BE2C (cell line): ENCODE measurements around the gene CANX.

Experiments used
- DNase-seq: peaks from one replicate; pipeline ENCODE4 v3.0.0-alpha.2; 2020
- H3K27me3 ChIP-seq: fragments of 250-450 bp; sonication (Bioruptor Pico); 2 replicates; pipeline ENCODE4 v1.5.1; 2020; ENCODE audit warnings: mild to moderate bottlenecking
- H3K36me3 ChIP-seq: fragments of 250-450 bp; sonication (Bioruptor Pico); 2 replicates; pipeline ENCODE4 v1.5.1; 2020; ENCODE audit warnings: mild to moderate bottlenecking
- H3K4me1 ChIP-seq: fragments of 250-450 bp; sonication (Bioruptor Pico); 2 replicates; pipeline ENCODE4 v1.5.1; 2020
- H3K4me3 ChIP-seq: 2 replicates; pipeline ENCODE4 v1.5.1; 2011; ENCODE audit warnings: low read depth, low read length
- H3K9me3 ChIP-seq: fragments of 250-450 bp; sonication (Bioruptor Pico); 2 replicates; pipeline ENCODE4 v1.5.1; 2020
- TF ChIP-seq, protein P1 (sequence below): IDR thresholded peaks from 2 replicates; pipeline ENCODE4 v1.5.1; 2012; ENCODE audit warnings: mild to moderate bottlenecking, low read depth, low read length

The CANX gene

DNA sequence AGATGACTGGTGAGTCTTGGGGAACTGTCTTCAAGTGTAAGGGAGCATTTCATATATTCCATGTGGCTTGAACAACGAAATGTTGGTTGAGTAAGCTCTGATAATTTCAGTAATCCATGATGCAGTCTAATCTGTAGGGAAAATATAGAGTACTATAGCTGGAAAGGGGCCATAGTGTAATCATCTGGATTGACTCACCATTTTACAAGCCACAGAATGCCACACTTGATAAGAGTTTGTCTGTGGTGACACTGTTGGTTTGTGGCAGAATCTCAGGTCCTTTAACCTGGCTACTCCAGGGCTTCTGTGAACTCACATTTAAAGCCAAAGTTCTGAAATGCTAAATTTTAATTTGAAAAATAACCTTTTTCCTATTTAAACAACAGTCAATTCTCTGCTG lies 17.5 kb downstream of the CANX start:
- Histone ChIP-seq H3K36me3 (peaks cover 96% of the 10 kb centered on the region), H3K4me1 (no peaks in the 10 kb centered on the region), H3K27me3 (no peaks in the 10 kb centered on the region), H3K4me3 (no peak overlapping the region), H3K9me3 (no peaks in the 10 kb centered on the region)
- no peak for DNase-seq
- TF ChIP-seq, protein P1, sequence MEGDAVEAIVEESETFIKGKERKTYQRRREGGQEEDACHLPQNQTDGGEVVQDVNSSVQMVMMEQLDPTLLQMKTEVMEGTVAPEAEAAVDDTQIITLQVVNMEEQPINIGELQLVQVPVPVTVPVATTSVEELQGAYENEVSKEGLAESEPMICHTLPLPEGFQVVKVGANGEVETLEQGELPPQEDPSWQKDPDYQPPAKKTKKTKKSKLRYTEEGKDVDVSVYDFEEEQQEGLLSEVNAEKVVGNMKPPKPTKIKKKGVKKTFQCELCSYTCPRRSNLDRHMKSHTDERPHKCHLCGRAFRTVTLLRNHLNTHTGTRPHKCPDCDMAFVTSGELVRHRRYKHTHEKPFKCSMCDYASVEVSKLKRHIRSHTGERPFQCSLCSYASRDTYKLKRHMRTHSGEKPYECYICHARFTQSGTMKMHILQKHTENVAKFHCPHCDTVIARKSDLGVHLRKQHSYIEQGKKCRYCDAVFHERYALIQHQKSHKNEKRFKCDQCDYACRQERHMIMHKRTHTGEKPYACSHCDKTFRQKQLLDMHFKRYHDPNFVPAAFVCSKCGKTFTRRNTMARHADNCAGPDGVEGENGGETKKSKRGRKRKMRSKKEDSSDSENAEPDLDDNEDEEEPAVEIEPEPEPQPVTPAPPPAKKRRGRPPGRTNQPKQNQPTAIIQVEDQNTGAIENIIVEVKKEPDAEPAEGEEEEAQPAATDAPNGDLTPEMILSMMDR = no peak

DNA sequence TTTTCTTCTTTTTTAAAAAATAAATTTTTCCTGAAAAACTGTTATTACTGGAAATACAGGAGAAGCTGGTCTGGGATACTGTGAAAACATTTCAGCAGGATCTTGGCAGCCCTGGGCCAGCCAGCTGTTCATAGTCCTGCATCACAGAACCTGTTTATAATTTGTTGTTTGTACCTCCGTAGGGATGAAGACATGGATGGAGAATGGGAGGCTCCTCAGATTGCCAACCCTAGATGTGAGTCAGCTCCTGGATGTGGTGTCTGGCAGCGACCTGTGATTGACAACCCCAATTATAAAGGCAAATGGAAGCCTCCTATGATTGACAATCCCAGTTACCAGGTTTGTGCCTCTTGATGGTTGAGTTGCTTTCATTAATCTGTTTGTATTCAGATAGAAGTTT lies 21.5 kb downstream of the CANX start:
- DNase-seq = no peak
- Histone ChIP-seq H3K4me1 (no peaks in the 10 kb centered on the region), H3K36me3 (peaks cover 99% of the 10 kb centered on the region), H3K4me3 (no peak overlapping the region), H3K27me3 (no peaks in the 10 kb centered on the region), H3K9me3 (no peaks in the 10 kb centered on the region)
- TF ChIP-seq, protein P1 = no peak

DNA sequence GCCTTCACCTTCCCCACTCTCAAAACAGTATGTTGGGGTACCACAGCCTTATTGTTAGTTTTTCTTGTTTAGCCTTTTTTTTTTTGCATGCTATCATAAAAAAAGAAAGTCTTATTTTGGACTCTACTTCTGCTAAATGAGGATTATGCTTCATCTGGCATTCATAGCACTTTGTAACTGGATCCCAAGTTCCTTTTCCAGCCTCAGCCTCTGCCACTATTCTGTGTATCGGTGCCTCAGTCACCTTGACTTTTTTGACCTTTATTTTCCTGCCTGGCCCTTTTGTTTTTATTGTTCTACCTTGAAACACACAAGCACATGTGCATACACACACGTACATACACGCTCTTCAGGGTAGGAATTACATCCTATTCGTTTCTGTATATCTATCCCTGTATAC lies 25.4 kb downstream of the CANX start:
- DNase-seq = no peak
- Histone ChIP-seq H3K4me1 (no peaks in the 10 kb centered on the region), H3K36me3 (peaks cover 96% of the 10 kb centered on the region), H3K4me3 (no peak overlapping the region), H3K27me3 (no peaks in the 10 kb centered on the region), H3K9me3 (no peaks in the 10 kb centered on the region)
- TF ChIP-seq, protein P1 = no peak

DNA sequence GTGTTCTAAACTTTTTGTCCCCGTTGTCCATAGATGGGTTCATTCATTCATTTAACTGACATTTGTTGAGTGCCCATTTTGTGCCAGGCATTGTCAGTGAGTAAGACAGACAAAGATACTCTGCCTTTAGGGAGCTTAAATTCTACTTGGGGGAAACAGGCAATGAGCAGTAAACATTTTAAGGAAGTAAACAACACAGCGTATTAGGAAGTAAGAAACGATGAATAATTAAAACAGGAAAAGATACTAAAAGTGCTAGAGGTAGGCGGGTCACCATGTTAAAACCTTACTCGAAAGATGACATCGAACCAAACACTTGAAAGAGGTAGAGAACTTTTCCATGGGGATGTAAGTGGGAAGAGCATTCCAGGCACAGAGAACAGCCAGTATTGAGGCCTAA lies 28.3 kb downstream of the CANX start:
- Histone ChIP-seq H3K9me3 (no peaks in the 10 kb centered on the region), H3K4me1 (peaks cover 3% of the 10 kb centered on the region; the same call in 1 of the 2 replicates), H3K4me3 (no peak overlapping the region), H3K36me3 (peaks cover 88% of the 10 kb centered on the region), H3K27me3 (no peaks in the 10 kb centered on the region)
- no peak for DNase-seq
- TF ChIP-seq, protein P1 = no peak

DNA sequence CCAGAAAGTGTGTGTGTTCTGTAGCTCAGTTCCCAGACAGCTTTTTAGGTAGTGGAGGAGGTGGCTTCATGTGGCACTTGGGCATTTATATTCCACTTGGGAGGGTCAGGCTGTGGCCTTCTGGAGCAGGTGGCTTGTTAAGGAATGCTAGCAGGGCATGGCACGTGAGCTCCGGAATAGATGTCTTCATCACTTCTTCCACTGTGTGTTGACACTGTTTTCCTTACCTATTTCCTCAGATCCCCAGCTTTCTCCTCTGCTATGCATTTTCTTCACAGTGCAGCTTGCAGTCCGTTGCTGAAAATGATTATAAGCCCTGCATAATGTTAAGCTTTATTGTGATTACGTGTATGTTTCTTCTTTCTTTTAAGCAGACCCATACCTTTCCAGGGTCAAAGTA lies 30.5 kb downstream of the CANX start:
- TF ChIP-seq, protein P1 = no peak
- H3K36me3 ChIP-seq = peaks cover 66% of the 10 kb centered on the region

DNA sequence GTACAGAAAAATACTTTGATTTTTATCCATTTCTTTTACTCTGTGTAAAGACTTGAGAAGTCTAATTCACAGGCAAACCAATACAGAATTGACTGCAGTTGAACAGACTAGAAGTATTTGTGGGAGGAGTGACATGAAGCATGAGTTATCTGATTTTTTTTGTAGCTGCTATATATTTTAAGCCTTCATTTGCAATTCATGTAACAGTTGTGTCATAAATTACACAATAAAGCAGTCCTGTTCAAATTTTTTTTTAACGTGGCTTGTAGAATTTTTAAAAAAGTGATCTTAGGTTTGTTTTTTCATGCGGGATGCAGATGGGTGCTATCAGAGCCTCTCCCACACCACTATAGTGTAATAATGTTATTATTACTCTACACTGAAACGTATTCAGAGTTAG lies 31.0 kb downstream of the CANX start:
- no peak overlapping the region for H3K4me3 ChIP-seq
- TF ChIP-seq, protein P1 = no peak
- peaks cover 63% of the 10 kb centered on the region for H3K36me3 ChIP-seq
- H3K4me1 ChIP-seq = peaks cover 3% of the 10 kb centered on the region
- H3K27me3 ChIP-seq = no peaks in the 10 kb centered on the region
- no peaks in the 10 kb centered on the region for H3K9me3 ChIP-seq
- no peak for DNase-seq

More for the DNA sequence above, 30.5 kb downstream of the CANX start:
- Histone ChIP-seq H3K27me3 (no peaks in the 10 kb centered on the region), H3K4me3 (no peak overlapping the region), H3K9me3 (no peaks in the 10 kb centered on the region), H3K4me1 (peaks cover 3% of the 10 kb centered on the region)
- no peak for DNase-seq
